H1 (cell line): Measurements from ENCODE around the gene AP1G2. TPM values are rescaled to one million over a fixed set of nuclear protein-coding genes. Genes with fewer than 3 reads are reported as not detected.
A peak's percentile ranks its signal among the peaks of the same experiment; 100 is the strongest.

Experiments used
- CTCF ChIA-PET: fragments of 300-600 bp; sonication (Branson Sonifier 250); formaldehyde crosslinking; loops from one replicate; lab custom pipeline; 2021; ENCODE audit not compliant: partially characterized antibody; lab: Charles Lee
- POLR2A ChIA-PET: fragments of 300-600 bp; sonication (Branson Sonifier 250); formaldehyde crosslinking; loops from one replicate; lab custom pipeline; 2021; ENCODE audit warnings: inconsistent platforms; ENCODE audit not compliant: partially characterized antibody; lab: Charles Lee
- DNase-seq, 2 experiments: peaks; one replicate each; pipeline versions ENCODE4 v3.0.0 to v3.0.0-alpha.2; 2010 to 2022; ENCODE audit warnings: low spot score in 2 of 2, low read depth in 1 of 2, mixed read lengths in 1 of 2
- FAIRE-seq: peaks from 2 replicates; lab custom pipeline; 2011; peaks lifted over from hg19 to GRCh38; lab: Jason Lieb, UNC
- H2AFZ ChIP-seq: 2 replicates; pipeline ENCODE4 v1.8.1; 2012; ENCODE audit warnings: low read length, inconsistent platforms
- H2AK5ac ChIP-seq: 2 replicates; pipeline ENCODE4 v1.6.1; 2013; ENCODE audit warnings: low read depth, low read length
- H2BK120ac ChIP-seq: replicated peaks from 2 replicates; pipeline ENCODE3; 2013; ENCODE audit warnings: low read depth, low read length, inconsistent platforms
- H2BK12ac ChIP-seq: 2 replicates; pipeline ENCODE4 v1.6.1; 2013; ENCODE audit warnings: low read depth, low read length
- H2BK15ac ChIP-seq: 2 replicates; pipeline ENCODE4 v1.6.1; 2013; ENCODE audit warnings: low read length
- H2BK20ac ChIP-seq: 2 replicates; pipeline ENCODE4 v1.6.1; 2013; ENCODE audit warnings: low read length
- H2BK5ac ChIP-seq: 2 replicates; pipeline ENCODE4 v1.6.1; 2013; ENCODE audit warnings: low read depth, low read length
- H3K14ac ChIP-seq: 2 replicates; pipeline ENCODE4 v1.6.1; 2013; ENCODE audit warnings: inconsistent platforms; ENCODE audit not compliant: insufficient read length
- H3K18ac ChIP-seq: 2 replicates; pipeline ENCODE4 v1.6.1; 2013; ENCODE audit warnings: low read length; ENCODE audit errors: extremely low read depth
- H3K23ac ChIP-seq: 2 replicates; pipeline ENCODE4 v1.6.1; 2013; ENCODE audit warnings: inconsistent platforms; ENCODE audit not compliant: insufficient read length
- H3K23me2 ChIP-seq: 2 replicates; pipeline ENCODE4 v1.6.1; 2013; ENCODE audit warnings: low read depth, low read length
- H3K27ac ChIP-seq: 2 replicates; pipeline ENCODE4 v1.6.1; 2011; ENCODE audit warnings: low read depth, low read length, inconsistent platforms
- H3K27me3 ChIP-seq, 4 experiments: replicated peaks in 1 of 4; 1 replicate in 1 of 4; 2 replicates in 3 of 4; pipeline versions ENCODE4 v1.6.1 to v1.8.1; 2011 to 2013; ENCODE audit warnings: low read length in 3 of 4, mild to moderate bottlenecking in 3 of 4, inconsistent platforms in 2 of 4, mixed read lengths in 2 of 4, moderate library complexity in 1 of 4; ENCODE audit not compliant: control insufficient read depth in 3 of 4, insufficient read depth in 3 of 4; ENCODE audit errors: extremely low read depth in 1 of 4
- H3K36me3 ChIP-seq, 4 experiments: 2 replicates each; pipeline versions ENCODE4 v1.6.1 to v1.8.1; 2011 to 2013; ENCODE audit warnings: mild to moderate bottlenecking in 4 of 4, low read length in 3 of 4, moderate library complexity in 2 of 4, control low read depth in 1 of 4, inconsistent platforms in 1 of 4; ENCODE audit not compliant: insufficient read depth in 4 of 4, control insufficient read depth in 2 of 4
- H3K4ac ChIP-seq: replicated peaks from 2 replicates; pipeline ENCODE3; 2013; ENCODE audit warnings: low read length, low read depth, mixed read lengths, inconsistent platforms; ENCODE audit not compliant: insufficient read length
- H3K4me1 ChIP-seq, 4 experiments: replicated peaks in 1 of 4; 1 replicate in 1 of 4; 2 replicates in 3 of 4; pipeline versions ENCODE4 v1.6.1 to v1.8.1; 2011 to 2013; ENCODE audit warnings: low read length in 3 of 4, inconsistent platforms in 2 of 4, mixed read lengths in 1 of 4; ENCODE audit not compliant: insufficient read depth in 4 of 4, control insufficient read depth in 3 of 4
- H3K4me2 ChIP-seq, 2 experiments: 2 replicates each; pipeline versions ENCODE4 v1.6.1 to v1.8.1; 2011 to 2013; ENCODE audit warnings: low read depth in 2 of 2, low read length in 2 of 2, control low read depth in 1 of 2, inconsistent platforms in 1 of 2, mild to moderate bottlenecking in 1 of 2; ENCODE audit not compliant: insufficient read depth in 1 of 2
- H3K4me3 ChIP-seq, 4 experiments: fragments of 200-600, 300-600 bp in 1 of 4; sonication (generic), shearing (Covaris generic), sonication (Bioruptor Twin) in 1 of 4; 2 replicates each; pipeline versions ENCODE4 v1.5.1 to v1.8.1; 2011 to 2016; ENCODE audit warnings: low read length in 4 of 4, low read depth in 3 of 4, control low read depth in 2 of 4, inconsistent platforms in 2 of 4, mild to moderate bottlenecking in 2 of 4, mixed read lengths in 1 of 4, moderate library complexity in 1 of 4; ENCODE audit not compliant: insufficient read depth in 2 of 4; ENCODE audit errors: extremely low read depth in 1 of 4
- H3K56ac ChIP-seq: replicated peaks from 2 replicates; pipeline ENCODE3; 2013; ENCODE audit warnings: low read depth, mild to moderate bottlenecking, mixed read lengths, low read length, inconsistent platforms; ENCODE audit not compliant: insufficient read length
- H3K79me1 ChIP-seq: 2 replicates; pipeline ENCODE4 v1.6.1; 2013; ENCODE audit warnings: low read depth, low read length, control low read depth
- H3K79me2 ChIP-seq, 2 experiments: 2 replicates each; pipeline versions ENCODE4 v1.6.1 to v1.8.1; 2012 to 2013; ENCODE audit warnings: low read length in 2 of 2, mild to moderate bottlenecking in 2 of 2, inconsistent platforms in 1 of 2; ENCODE audit not compliant: insufficient read depth in 2 of 2, control insufficient read depth in 1 of 2
- H3K9ac ChIP-seq, 4 experiments: replicated peaks in 1 of 4; 1 replicate in 1 of 4; 2 replicates in 3 of 4; pipeline versions ENCODE4 v1.6.1 to v1.8.1; 2011 to 2013; ENCODE audit warnings: low read depth in 3 of 4, low read length in 3 of 4, control low read depth in 2 of 4, mild to moderate bottlenecking in 2 of 4, moderate library complexity in 2 of 4, inconsistent platforms in 1 of 4; ENCODE audit errors: extremely low read depth in 1 of 4
- H3K9me3 ChIP-seq, 2 experiments: 2 replicates each; pipeline versions ENCODE4 v1.6.1 to v1.8.1; 2012 to 2013; ENCODE audit warnings: mild to moderate bottlenecking in 2 of 2, moderate library complexity in 2 of 2, control low read depth in 1 of 2, inconsistent platforms in 1 of 2, low read depth in 1 of 2, low read length in 1 of 2, mixed read lengths in 1 of 2; ENCODE audit not compliant: insufficient read depth in 2 of 2
- H4K20me1 ChIP-seq, 2 experiments: replicated peaks in 1 of 2; 2 replicates each; pipeline versions ENCODE3 to v1.8.1; 2011 to 2013; ENCODE audit warnings: inconsistent platforms in 2 of 2, low read length in 2 of 2, mild to moderate bottlenecking in 1 of 2; ENCODE audit not compliant: insufficient read depth in 2 of 2, control insufficient read depth in 1 of 2
- H4K5ac ChIP-seq: 2 replicates; pipeline ENCODE4 v1.6.1; 2013; ENCODE audit warnings: low read length, low read depth, mixed read lengths, inconsistent platforms; ENCODE audit not compliant: insufficient read length
- H4K8ac ChIP-seq: 2 replicates; pipeline ENCODE4 v1.8.0; 2013; ENCODE audit warnings: mild to moderate bottlenecking, moderate library complexity, low read length, inconsistent platforms; ENCODE audit not compliant: insufficient read depth; ENCODE audit errors: extremely low read depth
- H4K91ac ChIP-seq: replicated peaks from 2 replicates; pipeline ENCODE3; 2013; ENCODE audit warnings: low read length, mixed read lengths, inconsistent platforms; ENCODE audit not compliant: insufficient read length
- CTCF ChIP-seq, 3 experiments: IDR thresholded peaks; 1 replicate in 2 of 3; 2 replicates in 1 of 3; pipeline versions ENCODE4 v1.5.1 to v1.6.1; 2011; ENCODE audit warnings: low read length in 3 of 3, mild to moderate bottlenecking in 3 of 3, inconsistent platforms in 2 of 3, low read depth in 1 of 3, moderate library complexity in 1 of 3; ENCODE audit not compliant: insufficient read depth in 1 of 3; ENCODE audit errors: control extremely low read depth in 1 of 3
- POLR2A ChIP-seq, 2 experiments: IDR thresholded peaks; 1 replicate in 1 of 2; 2 replicates in 1 of 2; pipeline ENCODE4 v1.6.1; 2011; ENCODE audit warnings: low read depth in 2 of 2, low read length in 2 of 2, mild to moderate bottlenecking in 2 of 2; ENCODE audit errors: control extremely low read depth in 1 of 2
- POLR2AphosphoS5 ChIP-seq: IDR thresholded peaks from 2 replicates; pipeline ENCODE4 v1.6.1; 2011; ENCODE audit warnings: low read depth, low read length
- SAP30 ChIP-seq: fragments of 300-600 bp; sonication (generic); IDR thresholded peaks from 2 replicates; pipeline ENCODE4 v1.7.1; 2012; ENCODE audit warnings: low read length, moderate library complexity, mild to moderate bottlenecking, inconsistent platforms; ENCODE audit not compliant: insufficient read depth, insufficient replicate concordance
- SIN3A ChIP-seq, 2 experiments: IDR thresholded peaks in 1 of 2; conservative IDR thresholded peaks in 1 of 2; 2 replicates each; pipeline ENCODE4 v1.6.1; 2011 to 2012; ENCODE audit warnings: low read length in 2 of 2, improper control_type of control experiment in 1 of 2, low read depth in 1 of 2, mild to moderate bottlenecking in 1 of 2
- SUZ12 ChIP-seq: fragments of 200-600 bp; sonication (generic); IDR thresholded peaks from 2 replicates; pipeline ENCODE4 v1.6.1; 2012; ENCODE audit warnings: mild to moderate bottlenecking, inconsistent platforms, low read length, moderate library complexity, mixed read lengths
- WGBS, 2 experiments: shearing (Covaris generic) in 1 of 2; methylation state at CpG; one replicate each; pipeline versions ENCODE4 v1.1.6 to v1.1.7; 2013 to 2015; ENCODE audit warnings: low lambda C conversion rate in 2 of 2, mixed read lengths in 2 of 2, inconsistent platforms in 1 of 2, low coverage in 1 of 2, missing lambda C conversion rate in 1 of 2; ENCODE audit not compliant: insufficient replicate concordance in 2 of 2, insufficient coverage in 1 of 2, insufficient read length in 1 of 2; ENCODE audit errors: extremely low coverage in 1 of 2, missing lambda C conversion rate in 1 of 2; 5-methylcytosine and 5-hydroxymethylcytosine counted together
- polyA plus RNA-seq, 7 experiments: library from polyadenylated mRNA; depleted of rRNA in 3 of 7; stranded (reverse) in 5 of 7; unstranded in 2 of 7; fragments of >200 nt in 5 of 7; fragments of 200-250 nt in 2 of 7; gene quantifications; 1 replicate in 5 of 7; 2 replicates in 1 of 7; 4 replicates in 1 of 7; pipeline versions ENCODE4 v1.2.1 to v1.2.3, GENCODE V29; 2011 to 2013; ENCODE audit warnings: missing spikeins in 2 of 7, mixed read lengths in 2 of 7
- total RNA-seq: library from RNA; stranded (reverse); fragmentation: NEBNext Ultra II Directional; extraction: Animal tissue kit (Norgen Biotek cat#: 25700); gene quantifications from 2 replicates; pipeline ENCODE4 v1.2.1, GENCODE V29; 2021
- TF ChIP-seq, protein P1 (sequence below): IDR thresholded peaks from 2 replicates; pipeline ENCODE4 v1.6.1; 2012; ENCODE audit warnings: inconsistent platforms

The AP1G2 gene
- total and polyA plus RNA-seq, 2 of the 8 experiments (the other 6 are each of a cell fraction or from before 2014, with no cell fraction given): 70.9 to 134 TPM

- peak overlapping the region; percentile 94; the same call in 1 of the 2 replicates for H2BK15ac ChIP-seq
- no peak overlapping the region for H3K23ac ChIP-seq
- ChIA-PET CTCF (interaction anchor here (1.3 to 70.5 kb wide), 4 partner anchors 3 to 170 kb away, joined by 3 to 2092 read pairs (median 1314); partner anchors contain the start of genes AP1G2, NGDN, THTPA and ZFHX2), POLR2A (interaction anchor here (0.6 to 52.7 kb wide), 7 partner anchors 3 to 545 kb away, joined by 3 to 1523 read pairs (median 4); partner anchors contain the start of genes AP1G2, NGDN, THTPA and ZFHX2)
- H3K56ac ChIP-seq: peak overlapping the region; percentile 93
- peaks cover 0 to 2% of the 10 kb centered on the region in 2 experiments for H4K20me1 ChIP-seq
- H3K4me3 ChIP-seq: peak overlapping the region; percentile 87 to 99 (median 92)
- H3K79me2 ChIP-seq: peaks cover 10 to 52% of the 10 kb centered on the region in 2 experiments; a peak in 3 of 4 replicates
- H3K14ac ChIP-seq: no peak overlapping the region
- peaks cover 17% of the 10 kb centered on the region for H3K23me2 ChIP-seq
- peak overlapping the region; percentile 61; the same call in 1 of the 2 replicates for H3K27ac ChIP-seq
- DNase-seq: no peak
- H3K79me1 ChIP-seq: peaks cover 19% of the 10 kb centered on the region; the same call in 1 of the 2 replicates
- TF ChIP-seq SUZ12: no peak
- TF ChIP-seq, protein P1, sequence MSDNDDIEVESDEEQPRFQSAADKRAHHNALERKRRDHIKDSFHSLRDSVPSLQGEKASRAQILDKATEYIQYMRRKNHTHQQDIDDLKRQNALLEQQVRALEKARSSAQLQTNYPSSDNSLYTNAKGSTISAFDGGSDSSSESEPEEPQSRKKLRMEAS: 0 out of 2 replicates have a peak, but pooled peaks have one; percentile 10
- TF ChIP-seq POLR2A (IDR thresholded peaks at IDR 0.05; ENCODE audit: control extremely low read depth in 1 of 2, low read depth in 2 of 2, low read length in 2 of 2): peak in 1 of 2 experiments; percentile 26; a peak in 1 of 3 replicates
- peak; percentile 67 for TF ChIP-seq POLR2AphosphoS5
- no peak; a peak in 1 of 4 replicates for TF ChIP-seq SIN3A (conservative IDR thresholded peaks at IDR 0.05 in 1 of 2, IDR thresholded peaks at IDR 0.05 in 1 of 2; ENCODE audit: low read depth in 1 of 2, low read length in 2 of 2)
- no peak for TF ChIP-seq CTCF (IDR thresholded peaks at IDR 0.05; ENCODE audit: control extremely low read depth in 1 of 3, insufficient read depth in 1 of 3, low read depth in 1 of 3, low read length in 3 of 3)
- TF ChIP-seq SAP30: peak; percentile 82
- no peak overlapping the region for H2AFZ ChIP-seq
- peak overlapping the region; percentile 75 for H4K91ac ChIP-seq
- peak overlapping the region; percentile 90; the same call in 1 of the 2 replicates for H3K18ac ChIP-seq
- H3K9ac ChIP-seq: peak overlapping the region; percentile 57 to 79 (median 72)
- no peaks in the 10 kb centered on the region for H3K27me3 ChIP-seq
- no peak overlapping the region for H4K8ac ChIP-seq
- no peak for FAIRE-seq
- no peak overlapping the region for H2BK120ac ChIP-seq
- H2BK12ac ChIP-seq: peak overlapping the region; percentile 90
- no peaks in the 10 kb centered on the region for H3K9me3 ChIP-seq
- peak overlapping the region; percentile 16; the same call in 1 of the 2 replicates for H2BK20ac ChIP-seq
- H3K4me1 ChIP-seq: peaks cover 31 to 54% (median 38%) of the 10 kb centered on the region in 4 experiments
- 10% methylated on average over 12 of the region's 12 CpGs; no CpG with 5 or more reads in 1 of the 2 experiments for WGBS, 2 experiments
- H2BK5ac ChIP-seq: peak overlapping the region; percentile 95
- H4K5ac ChIP-seq: no peak overlapping the region
- H2AK5ac ChIP-seq: peak overlapping the region; percentile 96
- H3K36me3 ChIP-seq: peaks cover 0 to 3% (median 1%) of the 10 kb centered on the region in 4 experiments; a peak in 2 of 8 replicates
- no peak overlapping the region for H3K4ac ChIP-seq
- H3K4me2 ChIP-seq: peak overlapping the region; percentile 99 to 100
Measured at GRCh38 chr14:23550131-23550811, 17.3 kb downstream of the AP1G2 start.
